ENCODE measurements around the gene MPRIP.

- TF ChIP-seq CTCF (IDR thresholded peaks at IDR 0.05) (no peak), POLR2AphosphoS5 (IDR thresholded peaks at IDR 0.05) (no peak)
Observed at GRCh38 chr17:17029938-17030337, 12.3 kb upstream of the MPRIP start.

Measured in sigmoid colon (tissue), 4 donors.